Measurements from ENCODE around the gene RUSC1.

- TF ChIP-seq RFX5 (IDR thresholded peaks at IDR 0.05; ENCODE audit: borderline replicate concordance, low read depth, low read length) (no peak), POLR2A (IDR thresholded peaks at IDR 0.05; ENCODE audit: control extremely low read depth in 1 of 2, low read depth in 2 of 2, low read length in 2 of 2) (no peak), GTF2F1 (IDR thresholded peaks at IDR 0.05; ENCODE audit: borderline replicate concordance, low read depth, low read length) (no peak), RNF2 (IDR thresholded peaks at IDR 0.05; ENCODE audit: borderline replicate concordance, low read depth, low read length, missing control alignments, poor library complexity, severe bottlenecking) (peak; percentile 14)
- TF ChIP-seq, protein P1, sequence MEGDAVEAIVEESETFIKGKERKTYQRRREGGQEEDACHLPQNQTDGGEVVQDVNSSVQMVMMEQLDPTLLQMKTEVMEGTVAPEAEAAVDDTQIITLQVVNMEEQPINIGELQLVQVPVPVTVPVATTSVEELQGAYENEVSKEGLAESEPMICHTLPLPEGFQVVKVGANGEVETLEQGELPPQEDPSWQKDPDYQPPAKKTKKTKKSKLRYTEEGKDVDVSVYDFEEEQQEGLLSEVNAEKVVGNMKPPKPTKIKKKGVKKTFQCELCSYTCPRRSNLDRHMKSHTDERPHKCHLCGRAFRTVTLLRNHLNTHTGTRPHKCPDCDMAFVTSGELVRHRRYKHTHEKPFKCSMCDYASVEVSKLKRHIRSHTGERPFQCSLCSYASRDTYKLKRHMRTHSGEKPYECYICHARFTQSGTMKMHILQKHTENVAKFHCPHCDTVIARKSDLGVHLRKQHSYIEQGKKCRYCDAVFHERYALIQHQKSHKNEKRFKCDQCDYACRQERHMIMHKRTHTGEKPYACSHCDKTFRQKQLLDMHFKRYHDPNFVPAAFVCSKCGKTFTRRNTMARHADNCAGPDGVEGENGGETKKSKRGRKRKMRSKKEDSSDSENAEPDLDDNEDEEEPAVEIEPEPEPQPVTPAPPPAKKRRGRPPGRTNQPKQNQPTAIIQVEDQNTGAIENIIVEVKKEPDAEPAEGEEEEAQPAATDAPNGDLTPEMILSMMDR (IDR thresholded peaks at IDR 0.05; ENCODE audit: control extremely low read depth in 1 of 3, insufficient read depth in 1 of 3, low read depth in 1 of 3, low read length in 3 of 3) = no peak
Measured at GRCh38 chr1:155294520-155295182, 26.0 kb upstream of the RUSC1 start.
